ENCODE results near the gene RCC1.
"Not testable (repeated sequence)": the region's sequence is repeated elsewhere in the genome, so short reads cannot be mapped to it uniquely, and the experiment has no call there.

RCC1 gene

DNA sequence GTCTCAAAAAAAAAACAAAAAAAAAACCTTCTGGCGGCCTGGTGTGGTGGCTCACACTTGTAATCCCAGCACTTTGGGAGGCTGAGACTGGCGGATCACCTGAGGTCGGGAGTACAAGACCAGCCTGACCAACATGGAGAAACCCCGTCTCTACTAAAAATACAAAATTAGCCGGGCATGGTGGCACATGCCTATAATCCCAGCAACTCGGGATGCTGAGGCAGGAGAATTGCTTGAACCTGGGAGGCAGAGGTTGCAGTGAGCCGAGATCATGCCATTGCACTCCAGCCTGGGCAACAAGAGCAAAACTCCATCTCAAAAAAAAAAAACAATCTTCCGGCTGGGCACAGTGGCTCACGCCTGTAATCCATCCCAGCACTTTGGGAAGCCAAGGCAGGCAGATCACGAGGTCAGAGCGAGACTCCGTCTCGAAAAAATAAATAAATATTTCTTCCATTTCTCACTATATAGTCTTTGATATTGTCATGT lies 8.6 kb downstream of the RCC1 start:
- not testable (repeated sequence) for DNase-seq

DNA sequence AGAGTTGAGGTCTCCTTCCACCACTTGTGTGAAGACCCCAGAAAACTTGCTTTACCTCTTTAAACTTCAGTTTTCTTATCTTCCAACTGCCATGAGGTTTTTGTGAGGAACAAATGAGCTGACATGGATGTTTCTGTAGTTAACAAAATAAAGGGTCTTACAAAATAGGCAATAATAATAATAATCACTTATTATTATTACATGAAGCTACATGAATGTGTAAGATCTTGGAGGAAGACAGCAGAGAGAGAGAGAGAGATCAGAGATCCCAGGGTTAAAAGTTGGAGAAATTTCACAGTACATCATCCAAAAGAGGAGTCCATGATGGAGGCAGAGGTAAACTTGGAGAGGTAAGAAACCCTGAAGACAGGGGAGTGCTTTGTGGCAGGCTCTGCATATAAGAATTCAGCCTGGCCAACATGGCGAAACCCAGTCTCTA lies 10.7 kb downstream of the RCC1 start:
- DNase-seq: no peak

DNA sequence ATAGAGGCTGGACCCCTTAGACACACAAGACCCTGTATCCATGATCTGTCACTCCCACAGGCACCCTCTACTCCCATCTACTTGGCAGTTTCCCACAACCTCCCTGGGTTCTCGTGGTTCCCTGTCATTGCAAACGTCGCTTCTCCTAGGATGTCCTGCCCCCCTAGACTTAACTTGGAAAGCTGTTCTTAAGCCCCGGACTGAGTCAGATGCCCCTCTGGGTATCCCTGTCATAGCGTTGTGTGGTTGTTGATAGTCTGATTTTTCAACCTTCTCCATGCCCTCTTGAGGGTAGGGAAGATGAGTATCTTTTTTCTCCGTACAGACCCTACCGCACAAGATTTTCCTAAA lies 11.8 kb downstream of the RCC1 start:
- DNase-seq: no peak

DNA sequence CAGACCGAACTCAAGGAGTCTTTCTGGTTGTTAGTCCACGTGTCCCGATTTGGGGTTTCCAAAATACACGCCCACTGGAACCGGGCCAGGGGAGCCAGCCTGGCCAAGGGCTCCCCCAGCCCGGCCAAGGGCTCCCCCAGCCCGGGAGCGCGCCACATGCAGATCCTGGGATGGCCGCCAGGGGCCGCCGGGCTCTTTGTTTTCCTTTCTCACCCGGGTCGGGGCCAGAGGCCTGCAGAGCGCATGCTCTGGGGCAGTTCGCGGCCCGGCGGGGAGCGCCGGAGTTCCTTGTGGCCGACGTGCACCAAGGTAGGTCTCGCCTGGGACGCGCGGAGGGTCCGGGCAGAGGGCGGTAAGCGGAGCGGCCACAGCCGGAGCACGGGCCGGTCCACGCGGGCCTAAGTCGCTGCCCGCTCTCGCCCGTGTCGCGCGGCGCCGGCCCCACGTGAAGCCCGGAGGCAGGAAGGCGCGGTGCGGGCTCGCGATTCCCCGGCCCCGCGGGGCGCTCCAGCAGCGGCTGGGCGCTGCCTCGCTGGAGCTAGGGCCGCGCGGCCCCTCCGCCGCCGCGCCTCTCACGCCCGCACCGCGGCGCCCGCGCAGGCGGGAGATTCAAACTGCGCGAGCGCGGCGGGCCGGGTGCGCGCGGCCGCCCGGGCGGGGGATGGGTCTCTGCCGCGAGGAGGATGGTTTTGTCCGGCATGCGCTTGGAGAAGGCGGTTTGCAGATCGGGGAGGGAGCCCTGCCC lies 12.3 kb downstream of the RCC1 start:
- DNase-seq: peak; percentile 73

DNA sequence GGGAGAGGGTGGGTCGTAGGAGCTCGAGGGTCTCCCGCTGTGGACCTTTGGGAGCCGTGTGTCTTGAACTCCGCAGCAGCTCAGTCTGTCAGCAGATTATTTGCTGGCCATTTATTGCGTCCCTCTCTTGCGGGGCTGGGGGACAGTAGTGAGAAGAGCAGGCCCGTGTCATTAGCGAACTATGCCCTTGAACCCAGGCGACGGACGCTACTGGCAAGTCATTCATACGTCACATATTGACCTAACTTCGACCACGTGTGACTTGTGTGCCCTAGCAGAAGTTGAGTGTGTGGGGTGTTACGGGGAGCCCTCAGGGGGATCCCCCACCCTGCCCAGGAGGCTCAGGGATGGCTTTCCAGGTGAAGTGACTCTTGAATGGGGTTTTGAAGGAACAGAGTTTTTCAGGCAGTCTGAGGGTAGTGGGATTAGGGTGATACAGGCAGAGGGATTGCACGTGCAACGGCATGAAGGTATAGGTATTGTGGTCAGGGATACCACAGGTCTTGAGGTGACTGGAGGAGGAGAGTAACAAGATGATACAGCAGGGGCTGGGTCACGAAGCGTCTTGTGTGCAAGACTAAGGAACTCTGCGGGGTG lies 13.0 kb downstream of the RCC1 start:
- no peak for DNase-seq

DNA sequence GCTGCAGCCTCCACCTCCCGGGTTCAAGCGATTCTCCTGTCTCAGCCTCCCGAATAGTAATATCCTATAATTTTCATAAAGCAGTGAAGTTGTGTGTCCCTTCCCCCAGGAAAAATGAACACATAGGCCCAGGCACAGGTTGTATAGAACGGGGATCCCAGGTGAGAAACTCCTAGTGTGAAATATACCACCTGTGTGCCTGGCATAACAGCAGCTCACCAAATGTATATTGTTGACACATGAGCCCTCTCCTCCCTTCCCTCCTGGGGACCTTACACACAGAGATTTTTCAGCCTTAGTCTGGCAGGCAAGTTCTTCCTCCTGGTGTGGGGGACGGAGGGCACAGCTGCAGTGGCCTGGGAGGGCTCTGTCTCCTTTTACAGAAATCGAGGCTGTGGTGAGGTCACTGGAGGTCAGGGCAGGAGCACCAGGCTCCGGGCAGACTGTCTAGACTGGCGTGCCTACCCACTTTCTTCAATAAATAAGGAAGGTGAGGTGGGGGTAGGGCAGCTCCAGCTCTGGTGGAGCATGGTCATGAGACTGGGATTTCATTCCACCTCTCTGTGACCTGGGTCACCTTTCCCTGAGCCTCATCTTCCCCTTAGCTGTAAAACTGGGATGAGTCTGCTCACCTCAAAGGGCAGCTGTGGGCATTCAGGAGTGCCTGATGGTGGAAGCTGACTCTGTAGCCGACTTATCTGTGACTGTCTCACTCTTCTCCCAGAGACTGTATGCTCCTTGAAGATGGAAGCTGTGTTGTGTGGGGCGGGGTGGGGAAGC lies 14.3 kb downstream of the RCC1 start:
- no peak for DNase-seq

DNA sequence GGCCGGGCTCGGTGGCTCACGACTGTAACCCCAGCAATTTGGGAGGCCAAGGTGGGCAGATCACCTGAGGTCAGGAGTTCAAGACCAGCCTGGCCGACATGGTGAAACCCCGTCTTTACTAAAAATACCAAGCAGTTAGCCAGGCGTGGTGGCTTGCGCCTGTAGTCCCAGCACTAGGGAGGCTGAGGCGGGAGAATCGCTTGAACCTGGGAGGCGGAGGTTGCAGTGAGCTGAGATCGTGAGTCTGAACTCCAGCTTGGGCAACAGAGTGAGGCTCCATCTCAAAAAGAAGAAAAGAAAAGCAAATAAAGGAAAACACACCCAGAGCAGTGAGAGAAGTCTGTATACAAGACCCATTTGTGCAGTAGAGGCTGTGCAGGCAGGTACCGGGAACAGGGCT lies 15.0 kb downstream of the RCC1 start:
- DNase-seq: not testable (repeated sequence)

DNA sequence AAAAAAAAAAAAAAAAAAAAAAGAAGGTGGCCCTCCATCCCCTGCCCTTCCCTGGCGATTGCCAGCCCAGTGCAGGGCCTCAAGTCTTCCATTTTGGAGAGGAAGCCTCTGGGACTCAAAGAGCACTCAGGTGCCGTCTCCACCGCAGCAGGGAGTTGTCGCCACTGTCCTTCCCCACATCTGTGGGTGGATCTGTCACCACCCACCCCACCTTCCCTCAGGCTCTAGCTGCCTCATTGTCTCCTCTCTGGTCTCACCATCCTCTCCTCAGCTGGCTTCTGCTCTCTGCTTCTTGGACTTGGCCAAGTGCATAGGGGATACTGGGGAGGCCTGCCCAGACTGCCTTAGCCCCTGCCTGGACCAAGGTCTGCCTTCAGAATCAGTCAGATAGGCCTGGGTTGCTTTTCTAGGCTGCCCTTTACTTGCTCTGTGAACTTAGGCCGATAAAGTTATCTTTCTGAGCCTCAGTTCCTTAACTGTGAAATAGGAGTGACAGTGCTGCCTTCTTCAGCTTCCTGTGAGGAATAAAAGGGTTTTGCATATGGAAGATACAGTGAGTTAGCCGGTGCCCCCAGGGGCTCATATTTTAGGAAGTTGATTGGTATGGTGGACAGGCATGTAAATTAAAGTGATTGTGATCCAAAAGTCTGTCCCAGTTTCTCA lies 15.8 kb downstream of the RCC1 start:
- DNase-seq: no peak

DNA sequence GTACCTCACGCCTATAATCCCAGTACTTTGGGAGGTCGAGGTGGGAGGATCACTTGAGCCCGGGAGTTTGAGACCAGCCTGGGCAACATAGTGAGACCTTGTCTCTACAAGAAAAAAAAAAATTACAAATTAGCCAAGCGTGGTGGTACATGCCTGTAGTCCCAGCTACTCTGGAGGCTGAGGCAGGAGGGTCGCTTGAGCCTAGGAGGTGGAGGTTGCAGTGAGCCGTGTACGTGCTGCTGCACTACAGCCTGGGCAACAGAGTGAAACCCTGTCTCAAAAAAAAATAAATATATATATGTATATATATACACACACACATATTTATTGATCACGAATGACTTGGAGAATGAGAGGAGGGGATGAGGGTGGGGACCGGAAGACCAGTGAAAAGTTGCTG lies 16.7 kb downstream of the RCC1 start:
- not testable (repeated sequence) for DNase-seq

DNA sequence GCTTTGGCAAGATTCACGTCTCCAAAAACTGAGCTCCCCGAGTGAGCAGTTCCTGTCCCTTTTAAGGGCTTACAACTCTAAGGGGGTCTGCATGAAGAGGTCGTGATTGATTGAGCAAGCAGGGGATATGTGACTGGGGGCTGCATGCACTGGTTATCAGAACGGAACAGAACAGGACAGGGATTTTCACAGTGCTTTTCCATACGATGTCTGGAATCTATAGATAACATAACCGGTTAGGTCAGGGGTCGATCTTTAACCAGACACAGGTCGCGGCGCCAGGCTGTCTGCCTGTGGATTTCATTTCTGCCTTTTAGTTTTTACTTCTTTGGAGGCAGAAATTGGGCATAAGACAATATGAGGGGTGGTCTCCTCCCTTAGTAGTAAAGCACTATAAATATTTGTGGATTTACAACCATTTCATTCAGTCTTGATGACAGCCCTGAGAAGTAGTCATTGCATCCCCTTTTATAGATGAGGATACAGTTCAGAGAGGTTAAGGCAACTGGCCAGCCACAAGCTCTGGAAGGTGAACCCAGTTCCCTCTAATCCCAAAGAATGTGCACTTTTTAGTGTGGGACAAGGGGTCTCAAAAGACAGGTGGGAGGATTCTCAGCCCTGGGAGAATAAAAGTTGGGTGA lies 19.3 kb downstream of the RCC1 start:
- not testable (repeated sequence) for DNase-seq

DNA sequence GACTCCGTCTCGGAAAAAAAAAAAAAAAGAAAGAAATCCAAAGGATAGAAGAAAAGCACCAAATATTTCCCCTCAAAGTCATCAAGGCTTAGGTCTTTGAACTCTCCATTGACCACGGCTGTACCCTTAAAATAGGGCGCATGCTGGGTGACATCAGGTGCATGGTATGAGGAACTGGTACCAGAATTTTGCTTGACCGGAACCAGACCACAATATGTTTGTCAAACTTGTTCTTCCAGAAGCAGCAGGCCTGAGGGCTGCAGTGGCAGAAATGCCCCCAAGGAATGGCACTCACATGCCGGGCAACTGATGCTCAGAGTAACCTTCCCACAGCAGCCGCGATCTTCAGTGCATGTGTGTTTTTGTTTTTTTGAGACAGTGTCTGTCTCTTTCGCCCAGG lies 21.0 kb downstream of the RCC1 start:
- no peak for DNase-seq

DNA sequence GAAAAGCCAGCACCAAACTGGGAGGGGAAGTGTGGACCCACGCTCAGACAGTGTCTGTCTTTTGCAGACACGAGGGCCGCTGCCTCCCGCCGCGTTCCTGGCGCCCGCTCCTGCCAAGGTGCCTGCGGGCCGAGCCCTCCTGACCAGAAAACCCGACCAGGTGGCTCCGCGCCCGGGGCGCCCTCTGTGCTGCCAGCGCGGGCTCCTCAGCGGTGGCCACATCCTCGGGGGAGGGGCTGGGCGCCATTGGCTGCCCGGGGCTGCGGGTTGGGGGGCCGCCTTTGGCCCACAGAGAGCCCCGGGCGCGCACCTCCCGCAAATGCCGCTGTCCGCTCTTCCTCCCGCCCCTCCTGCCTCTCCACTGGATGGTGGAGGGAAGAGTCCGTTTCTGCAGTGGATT lies 24.6 kb downstream of the RCC1 start:
- no peak for DNase-seq

DNA sequence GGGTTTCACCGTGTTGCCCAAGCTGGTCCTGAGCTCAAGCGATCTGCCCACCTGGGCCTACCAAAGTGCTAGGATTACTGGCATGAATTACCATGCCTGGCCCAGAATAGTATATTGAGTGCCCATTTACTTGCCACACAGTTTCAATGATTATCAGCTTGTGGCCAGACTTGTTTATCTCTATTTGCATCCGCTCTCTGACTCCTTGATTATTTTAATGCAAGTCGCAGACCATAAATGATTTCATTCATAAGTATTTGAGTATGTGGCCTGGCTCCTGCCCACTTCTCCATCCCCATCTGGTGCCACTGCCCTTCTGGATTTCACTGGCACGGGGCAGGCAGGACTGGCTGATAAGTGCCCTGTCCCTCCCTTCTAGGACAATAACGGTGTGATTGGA lies 28.8 kb downstream of the RCC1 start:
- DNase-seq: no peak

DNA sequence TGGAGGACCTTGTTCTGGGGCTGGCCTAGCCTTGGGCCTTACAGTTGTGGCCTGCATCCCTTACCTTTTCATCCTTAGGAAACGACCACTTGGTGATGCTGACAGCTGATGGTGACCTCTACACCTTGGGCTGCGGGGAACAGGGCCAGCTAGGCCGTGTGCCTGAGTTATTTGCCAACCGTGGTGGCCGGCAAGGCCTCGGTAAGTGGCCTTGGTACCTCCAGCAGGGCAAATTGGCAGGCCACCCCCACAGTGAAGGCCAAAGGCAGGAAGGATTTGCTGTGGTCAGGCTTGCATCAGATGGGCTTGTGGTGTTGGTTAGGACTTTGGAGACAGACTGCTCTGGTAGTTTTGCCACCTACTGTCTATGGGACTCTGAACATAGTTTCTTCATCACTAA lies 29.3 kb downstream of the RCC1 start:
- DNase-seq: no peak

DNA sequence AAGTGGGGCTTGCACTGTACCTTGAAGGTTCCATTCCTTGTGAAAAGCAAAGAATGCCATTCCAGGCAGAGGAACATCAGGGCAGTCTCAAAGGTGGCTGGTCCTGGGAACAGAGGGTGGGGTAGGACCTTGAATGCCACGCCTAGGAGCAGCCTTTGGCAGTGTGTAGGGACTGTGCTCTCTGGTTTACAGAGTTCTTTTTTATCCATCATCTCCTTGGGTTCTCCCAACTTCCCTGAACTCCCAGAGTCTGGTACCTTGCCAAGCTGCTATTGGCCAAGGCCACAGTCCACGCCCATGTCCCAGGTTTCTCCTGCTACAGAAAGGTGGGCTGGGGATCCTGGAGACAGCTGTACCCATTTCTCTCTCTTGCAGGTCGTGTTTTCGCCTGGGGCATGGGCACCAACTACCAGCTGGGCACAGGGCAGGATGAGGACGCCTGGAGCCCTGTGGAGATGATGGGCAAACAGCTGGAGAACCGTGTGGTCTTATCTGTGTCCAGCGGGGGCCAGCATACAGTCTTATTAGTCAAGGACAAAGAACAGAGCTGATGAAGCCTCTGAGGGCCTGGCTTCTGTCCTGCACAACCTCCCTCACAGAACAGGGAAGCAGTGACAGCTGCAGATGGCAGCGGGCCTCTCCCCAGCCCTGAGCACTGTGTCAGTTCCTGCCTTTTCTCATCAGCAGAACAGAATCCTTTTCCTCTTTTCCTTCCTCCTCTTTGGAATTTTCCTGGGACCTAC lies 31.8 kb downstream of the RCC1 start:
- no peak for DNase-seq

DNA sequence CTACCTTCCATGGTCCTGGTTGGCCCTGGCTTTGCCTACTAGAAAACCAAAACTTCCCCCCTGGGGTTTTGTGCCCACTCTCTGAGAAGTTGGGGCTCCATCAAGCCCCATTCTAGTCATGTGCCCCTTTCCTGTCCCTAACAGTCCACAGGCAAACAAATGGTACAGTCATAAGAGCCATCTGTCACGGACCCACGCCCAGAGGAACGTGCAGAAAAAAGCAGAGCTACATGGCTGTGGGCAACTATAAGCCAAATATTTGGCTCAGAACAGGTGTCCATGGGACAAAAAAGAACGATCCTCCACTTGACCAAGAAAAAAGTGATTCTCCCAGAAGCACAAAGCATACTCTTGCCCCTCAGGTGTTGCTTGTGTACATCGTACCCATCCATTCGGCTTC lies 32.4 kb downstream of the RCC1 start:
- no peak for DNase-seq

DNA sequence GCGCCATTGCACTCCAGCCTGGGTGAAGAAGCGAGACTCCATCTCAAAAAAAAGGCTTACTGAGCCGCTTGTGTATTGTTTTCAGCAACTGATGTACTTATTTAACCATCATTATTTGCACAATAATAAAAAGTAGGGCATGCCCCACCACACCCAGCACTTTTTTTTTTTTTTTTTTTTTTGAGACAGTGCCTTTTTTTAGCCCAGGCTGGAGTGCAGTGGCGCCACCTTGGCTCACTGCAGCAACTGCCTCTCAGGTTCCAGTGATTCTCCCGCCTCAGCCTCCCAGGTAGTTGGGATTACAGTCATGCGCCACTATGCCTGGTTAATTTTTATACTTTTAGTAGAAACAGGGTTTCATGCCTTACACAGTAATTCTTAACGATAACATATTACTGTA lies 34.8 kb downstream of the RCC1 start:
- no peak for DNase-seq

DNA sequence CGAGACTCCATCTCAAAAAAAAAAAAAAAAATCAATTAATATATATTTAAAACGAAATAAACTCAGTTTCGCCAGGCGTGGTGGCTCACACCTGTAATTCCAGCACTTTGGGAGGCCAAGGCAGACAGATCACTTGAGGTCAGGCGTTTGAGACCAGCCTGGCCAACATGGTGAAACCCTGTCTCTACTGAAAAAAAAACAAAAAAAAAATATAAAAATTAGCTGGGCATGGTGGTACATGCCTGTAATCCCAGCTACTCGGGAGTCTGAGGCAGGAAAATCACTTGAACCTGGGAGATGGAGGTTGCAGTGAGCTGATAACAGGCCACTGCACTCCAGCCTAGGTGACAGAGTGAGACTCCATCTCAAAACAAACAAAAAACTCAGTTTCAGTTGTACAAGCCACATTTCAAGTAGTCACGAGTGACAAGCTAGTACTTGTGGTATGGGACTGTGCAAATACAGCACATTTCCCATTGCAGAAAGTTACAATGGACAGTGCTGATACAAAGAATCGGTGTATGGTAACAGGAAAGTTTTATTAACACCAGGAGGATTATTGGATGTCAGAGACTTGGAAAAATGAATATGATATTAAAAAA lies 35.7 kb downstream of the RCC1 start:
- not testable (repeated sequence) for DNase-seq

DNA sequence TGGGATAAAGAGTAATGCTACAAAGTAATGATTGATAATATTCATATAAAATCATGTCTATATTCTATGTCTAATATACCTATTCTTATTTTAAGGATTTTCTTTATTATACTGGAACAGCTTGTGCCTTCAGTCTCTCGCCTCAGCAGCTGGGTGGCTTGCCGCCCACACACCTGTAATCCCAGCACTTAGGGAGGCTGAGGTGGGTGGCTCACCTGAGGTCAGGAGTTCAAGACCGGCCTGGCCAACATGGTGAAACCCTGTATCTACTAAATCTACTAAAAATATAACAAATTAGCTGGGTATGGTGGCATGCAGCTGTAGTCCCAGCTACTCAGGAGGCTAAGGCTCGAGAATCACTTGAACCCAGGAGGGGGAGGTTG lies 39.4 kb downstream of the RCC1 start:
- DNase-seq: no peak

DNA sequence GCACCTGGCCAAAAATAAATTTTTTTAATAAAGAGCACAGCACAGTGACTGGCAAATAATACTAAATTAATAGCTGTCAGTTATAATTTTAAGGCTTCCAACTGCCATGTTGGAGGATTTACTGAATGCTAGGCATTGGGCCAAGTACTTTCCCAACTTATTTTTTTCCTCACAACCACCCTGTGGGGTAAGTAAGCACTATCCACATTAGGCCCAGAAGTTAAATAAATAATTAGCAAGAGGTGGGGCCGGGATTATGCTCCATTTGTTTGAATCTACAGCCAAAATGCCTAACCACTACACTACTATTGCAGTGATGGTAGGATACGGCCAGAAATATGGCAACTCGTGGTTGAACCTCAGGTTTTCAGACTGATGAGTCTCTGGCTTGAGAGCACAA lies 42.5 kb downstream of the RCC1 start:
- DNase-seq: no peak

DNA sequence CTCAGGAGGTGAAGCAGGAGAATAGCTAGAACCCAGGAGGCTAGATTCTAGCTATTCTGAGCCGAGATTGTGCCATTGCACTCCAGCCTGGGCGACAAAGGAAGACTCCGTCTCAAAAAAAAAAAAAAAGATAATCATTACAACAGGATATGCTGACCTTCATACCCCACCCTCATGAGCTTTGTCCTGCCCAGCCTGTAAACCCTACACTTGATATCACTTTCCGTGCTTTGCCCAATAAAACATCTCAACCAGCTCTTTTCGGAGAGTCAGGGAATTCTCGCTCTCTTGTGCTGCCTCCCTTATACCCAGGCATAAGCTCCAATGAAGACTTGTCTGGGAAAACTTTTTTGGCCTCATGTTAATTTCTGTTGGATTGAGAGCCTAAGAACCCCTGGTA lies 45.5 kb downstream of the RCC1 start:
- DNase-seq: no peak

All from NCI-H510A (cell line).